ENCODE results near the gene PNLIPRP1. TPM values are rescaled to one million over a fixed set of nuclear protein-coding genes. Genes with fewer than 3 reads are reported as not detected.

PNLIPRP1 gene
- total RNA-seq, 1 experiment from 2014 or later, result 1.6 TPM

DNA sequence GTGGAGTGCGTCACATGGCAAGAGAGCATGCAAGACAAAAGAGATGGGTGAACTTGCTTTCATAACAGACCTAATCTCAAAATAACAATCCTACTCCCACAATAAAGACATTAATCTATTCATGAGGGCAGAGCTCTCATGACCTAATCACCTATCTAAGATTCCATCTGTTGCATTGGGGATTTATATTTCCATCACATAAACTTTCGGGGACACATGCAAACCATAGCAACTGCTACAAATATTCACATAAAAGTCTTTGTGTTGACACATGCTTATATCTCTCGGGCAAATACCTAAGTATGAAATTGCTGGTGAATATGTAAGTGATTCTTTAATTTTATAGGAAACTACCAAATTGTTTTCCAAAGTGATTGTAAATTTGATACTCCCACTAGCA, 16.0 kb upstream of the PNLIPRP1 start:
- RAD21 ChIA-PET (ENCODE audit: low non-redundant PET in 1 of 2, low total read pairs in 2 of 2, uncharacterized antibody in 2 of 2, unreplicated experiment in 2 of 2), result no interaction called here

More for the DNA sequence above, 16.0 kb upstream of the PNLIPRP1 start:
- no peaks in the 10 kb centered on the region for H3K9me2 ChIP-seq (ENCODE audit: insufficient read depth)
- no peaks in the 10 kb centered on the region for H3K36me3 ChIP-seq (ENCODE audit: control insufficient read depth in 1 of 2, insufficient read depth in 2 of 2, low read length in 2 of 2)
- no TSS peak for BruUV-seq (replicated peaks)
- no peak for DNase-seq (ENCODE audit: low read depth, low spot score)
- no peak overlapping the region for H2AFZ ChIP-seq (ENCODE audit: low read depth, low read length, poor library complexity, severe bottlenecking)
- H4K20me1 ChIP-seq (ENCODE audit: insufficient read depth), result no peaks in the 10 kb centered on the region
- ChIA-PET CTCF (no interaction called here), POLR2A (no interaction called here)
- no peak for ATAC-seq
- intact Hi-C loops (cut with micrococcal nuclease), result no loop called here
- H3K9me3 ChIP-seq (ENCODE audit: control insufficient read depth in 1 of 2, insufficient read depth in 1 of 2, low read depth in 1 of 2, low read length in 2 of 2), result no peaks in the 10 kb centered on the region
- no peaks in the 10 kb centered on the region for H3K4me1 ChIP-seq (ENCODE audit: control insufficient read depth in 1 of 2, insufficient read depth in 2 of 2, low read length in 2 of 2)
- no peaks in the 10 kb centered on the region for H3K79me2 ChIP-seq (ENCODE audit: insufficient read depth, low read length)
- no peak overlapping the region for H3K9ac ChIP-seq (ENCODE audit: low read length)
- no peak overlapping the region for H3K27ac ChIP-seq (ENCODE audit: low read depth, low read length)
- no peak overlapping the region for H3K4me2 ChIP-seq (ENCODE audit: low read length)
- H3K27me3 ChIP-seq (ENCODE audit: insufficient read depth, low read length), result peaks cover 35% of the 10 kb centered on the region
- H3K4me3 ChIP-seq (replicated peaks in 1 of 2; ENCODE audit: low read depth in 1 of 2, low read length in 2 of 2), result no peak overlapping the region
- TF ChIP-seq, protein P1, sequence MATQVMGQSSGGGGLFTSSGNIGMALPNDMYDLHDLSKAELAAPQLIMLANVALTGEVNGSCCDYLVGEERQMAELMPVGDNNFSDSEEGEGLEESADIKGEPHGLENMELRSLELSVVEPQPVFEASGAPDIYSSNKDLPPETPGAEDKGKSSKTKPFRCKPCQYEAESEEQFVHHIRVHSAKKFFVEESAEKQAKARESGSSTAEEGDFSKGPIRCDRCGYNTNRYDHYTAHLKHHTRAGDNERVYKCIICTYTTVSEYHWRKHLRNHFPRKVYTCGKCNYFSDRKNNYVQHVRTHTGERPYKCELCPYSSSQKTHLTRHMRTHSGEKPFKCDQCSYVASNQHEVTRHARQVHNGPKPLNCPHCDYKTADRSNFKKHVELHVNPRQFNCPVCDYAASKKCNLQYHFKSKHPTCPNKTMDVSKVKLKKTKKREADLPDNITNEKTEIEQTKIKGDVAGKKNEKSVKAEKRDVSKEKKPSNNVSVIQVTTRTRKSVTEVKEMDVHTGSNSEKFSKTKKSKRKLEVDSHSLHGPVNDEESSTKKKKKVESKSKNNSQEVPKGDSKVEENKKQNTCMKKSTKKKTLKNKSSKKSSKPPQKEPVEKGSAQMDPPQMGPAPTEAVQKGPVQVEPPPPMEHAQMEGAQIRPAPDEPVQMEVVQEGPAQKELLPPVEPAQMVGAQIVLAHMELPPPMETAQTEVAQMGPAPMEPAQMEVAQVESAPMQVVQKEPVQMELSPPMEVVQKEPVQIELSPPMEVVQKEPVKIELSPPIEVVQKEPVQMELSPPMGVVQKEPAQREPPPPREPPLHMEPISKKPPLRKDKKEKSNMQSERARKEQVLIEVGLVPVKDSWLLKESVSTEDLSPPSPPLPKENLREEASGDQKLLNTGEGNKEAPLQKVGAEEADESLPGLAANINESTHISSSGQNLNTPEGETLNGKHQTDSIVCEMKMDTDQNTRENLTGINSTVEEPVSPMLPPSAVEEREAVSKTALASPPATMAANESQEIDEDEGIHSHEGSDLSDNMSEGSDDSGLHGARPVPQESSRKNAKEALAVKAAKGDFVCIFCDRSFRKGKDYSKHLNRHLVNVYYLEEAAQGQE (IDR thresholded peaks at IDR 0.05; ENCODE audit: low read depth), result no peak
- TF ChIP-seq ZFX (IDR thresholded peaks at IDR 0.05), result no peak
- TF ChIP-seq RAD21 (IDR thresholded peaks at IDR 0.05; ENCODE audit: low read depth), result no peak
- TF ChIP-seq EGR1 (IDR thresholded peaks at IDR 0.05; ENCODE audit: low read depth), result no peak
- TF ChIP-seq ELF1 (IDR thresholded peaks at IDR 0.05; ENCODE audit: borderline replicate concordance, low read depth), result no peak
- TF ChIP-seq YY1 (IDR thresholded peaks at IDR 0.05; ENCODE audit: extremely low read depth, insufficient replicate concordance, low read depth, low read length), result no peak
- TF ChIP-seq CBX3 (IDR thresholded peaks at IDR 0.05; ENCODE audit: low read depth), result no peak
- TF ChIP-seq POLR2A (IDR thresholded peaks at IDR 0.05; ENCODE audit: borderline replicate concordance, extremely low read depth, insufficient read depth, insufficient read length), result no peak
- TF ChIP-seq SP1 (IDR thresholded peaks at IDR 0.05; ENCODE audit: low read depth), result no peak
- no peak for TF ChIP-seq POLR2AphosphoS5 (IDR thresholded peaks at IDR 0.05; ENCODE audit: low read depth, low read length)
- TF ChIP-seq EZH2phosphoT487 (IDR thresholded peaks at IDR 0.05; ENCODE audit: borderline replicate concordance), result no peak
- TF ChIP-seq ZNF274 (IDR thresholded peaks at IDR 0.05; ENCODE audit: low read depth, low read length), result no peak
- TF ChIP-seq, protein P2, sequence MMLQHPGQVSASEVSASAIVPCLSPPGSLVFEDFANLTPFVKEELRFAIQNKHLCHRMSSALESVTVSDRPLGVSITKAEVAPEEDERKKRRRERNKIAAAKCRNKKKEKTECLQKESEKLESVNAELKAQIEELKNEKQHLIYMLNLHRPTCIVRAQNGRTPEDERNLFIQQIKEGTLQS (IDR thresholded peaks at IDR 0.05), result no peak
- TF ChIP-seq SRF (IDR thresholded peaks at IDR 0.05; ENCODE audit: low read depth), result no peak
- TF ChIP-seq EZH2 (IDR thresholded peaks at IDR 0.05), result no peak
- no peak for TF ChIP-seq FOSL1 (IDR thresholded peaks at IDR 0.05; ENCODE audit: low read depth)
- TF ChIP-seq, protein P3, sequence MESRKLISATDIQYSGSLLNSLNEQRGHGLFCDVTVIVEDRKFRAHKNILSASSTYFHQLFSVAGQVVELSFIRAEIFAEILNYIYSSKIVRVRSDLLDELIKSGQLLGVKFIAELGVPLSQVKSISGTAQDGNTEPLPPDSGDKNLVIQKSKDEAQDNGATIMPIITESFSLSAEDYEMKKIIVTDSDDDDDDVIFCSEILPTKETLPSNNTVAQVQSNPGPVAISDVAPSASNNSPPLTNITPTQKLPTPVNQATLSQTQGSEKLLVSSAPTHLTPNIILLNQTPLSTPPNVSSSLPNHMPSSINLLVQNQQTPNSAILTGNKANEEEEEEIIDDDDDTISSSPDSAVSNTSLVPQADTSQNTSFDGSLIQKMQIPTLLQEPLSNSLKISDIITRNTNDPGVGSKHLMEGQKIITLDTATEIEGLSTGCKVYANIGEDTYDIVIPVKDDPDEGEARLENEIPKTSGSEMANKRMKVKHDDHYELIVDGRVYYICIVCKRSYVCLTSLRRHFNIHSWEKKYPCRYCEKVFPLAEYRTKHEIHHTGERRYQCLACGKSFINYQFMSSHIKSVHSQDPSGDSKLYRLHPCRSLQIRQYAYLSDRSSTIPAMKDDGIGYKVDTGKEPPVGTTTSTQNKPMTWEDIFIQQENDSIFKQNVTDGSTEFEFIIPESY (IDR thresholded peaks at IDR 0.05; ENCODE audit: extremely low read depth, insufficient replicate concordance, low read length), result no peak
- TF ChIP-seq, protein P4, sequence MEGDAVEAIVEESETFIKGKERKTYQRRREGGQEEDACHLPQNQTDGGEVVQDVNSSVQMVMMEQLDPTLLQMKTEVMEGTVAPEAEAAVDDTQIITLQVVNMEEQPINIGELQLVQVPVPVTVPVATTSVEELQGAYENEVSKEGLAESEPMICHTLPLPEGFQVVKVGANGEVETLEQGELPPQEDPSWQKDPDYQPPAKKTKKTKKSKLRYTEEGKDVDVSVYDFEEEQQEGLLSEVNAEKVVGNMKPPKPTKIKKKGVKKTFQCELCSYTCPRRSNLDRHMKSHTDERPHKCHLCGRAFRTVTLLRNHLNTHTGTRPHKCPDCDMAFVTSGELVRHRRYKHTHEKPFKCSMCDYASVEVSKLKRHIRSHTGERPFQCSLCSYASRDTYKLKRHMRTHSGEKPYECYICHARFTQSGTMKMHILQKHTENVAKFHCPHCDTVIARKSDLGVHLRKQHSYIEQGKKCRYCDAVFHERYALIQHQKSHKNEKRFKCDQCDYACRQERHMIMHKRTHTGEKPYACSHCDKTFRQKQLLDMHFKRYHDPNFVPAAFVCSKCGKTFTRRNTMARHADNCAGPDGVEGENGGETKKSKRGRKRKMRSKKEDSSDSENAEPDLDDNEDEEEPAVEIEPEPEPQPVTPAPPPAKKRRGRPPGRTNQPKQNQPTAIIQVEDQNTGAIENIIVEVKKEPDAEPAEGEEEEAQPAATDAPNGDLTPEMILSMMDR (IDR thresholded peaks at IDR 0.05 in 2 of 3, conservative IDR thresholded peaks at IDR 0.05 in 1 of 3; ENCODE audit: borderline replicate concordance in 1 of 3, insufficient read depth in 1 of 3, low read depth in 2 of 3, low read length in 2 of 3), result no peak
- no peak for TF ChIP-seq CEBPB (IDR thresholded peaks at IDR 0.05; ENCODE audit: low read depth)
